GM23338 (cell line): Measurements from ENCODE around the gene CCDC43. TPM values are rescaled to one million over a fixed set of nuclear protein-coding genes. Genes with fewer than 3 reads are reported as not detected.
"Not testable (repeated sequence)": the region's sequence is repeated elsewhere in the genome, so short reads cannot be mapped to it uniquely, and the experiment has no call there.

Source experiments
- ATAC-seq: fragments of 200-7000 bp; cut with Tn5 transposase; 3 replicates; pipeline ENCODE4 v1.9.1; 2020
- DNase-seq: peaks from one replicate; pipeline ENCODE4 v3.0.0-alpha.2; 2015; ENCODE audit warnings: low spot score
- H2AFZ ChIP-seq: fragments of 200-600 bp; sonication (generic); 2 replicates; pipeline ENCODE4 v1.8.0; 2016; ENCODE audit warnings: antibody characterized with exemption, mild to moderate bottlenecking, moderate library complexity
- H3F3A ChIP-seq: fragments of 200-600 bp; sonication (generic); replicated peaks from 2 replicates; pipeline ENCODE4 v1.8.0; 2017; ENCODE audit warnings: antibody characterized with exemption, mixed run types, low read depth
- H3K27ac ChIP-seq: fragments of 200-600 bp; sonication (generic); 2 replicates; pipeline ENCODE4 v1.6.1; 2016; ENCODE audit warnings: low read depth
- H3K27me3 ChIP-seq: fragments of 200-600 bp; sonication (generic); 2 replicates; pipeline ENCODE4 v1.8.0; 2016; ENCODE audit warnings: mild to moderate bottlenecking, mixed run types, moderate library complexity; ENCODE audit not compliant: insufficient read depth
- H3K36me3 ChIP-seq: fragments of 200-600 bp; sonication (generic); 2 replicates; pipeline ENCODE4 v1.8.0; 2016; ENCODE audit warnings: mild to moderate bottlenecking; ENCODE audit not compliant: insufficient read depth
- H3K4me1 ChIP-seq: fragments of 200-600 bp; sonication (generic); 2 replicates; pipeline ENCODE4 v1.8.0; 2016; ENCODE audit warnings: mild to moderate bottlenecking, moderate library complexity; ENCODE audit not compliant: insufficient read depth
- H3K4me2 ChIP-seq: fragments of 200-600 bp; sonication (generic); 2 replicates; pipeline ENCODE4 v1.7.1; 2017; ENCODE audit warnings: mixed run types
- H3K4me3 ChIP-seq: fragments of 200-600 bp; sonication (generic); 2 replicates; pipeline ENCODE4 v1.6.1; 2016; ENCODE audit warnings: mixed run types
- H3K79me2 ChIP-seq: fragments of 200-600 bp; sonication (generic); replicated peaks from 2 replicates; pipeline ENCODE4 v1.8.0; 2017; ENCODE audit warnings: mild to moderate bottlenecking; ENCODE audit not compliant: insufficient read depth
- H3K9me2 ChIP-seq: fragments of 200-600 bp; sonication (generic); 2 replicates; pipeline ENCODE4 v1.8.0; 2017; ENCODE audit not compliant: insufficient read depth
- H4K20me1 ChIP-seq: fragments of 200-600 bp; sonication (generic); replicated peaks from 2 replicates; pipeline ENCODE4 v1.8.0; 2017; ENCODE audit warnings: mild to moderate bottlenecking; ENCODE audit not compliant: insufficient read depth
- H3K27ac Mint-ChIP-seq: 2 replicates; pipeline ENCODE4 v1.8.0; 2020; ENCODE audit warnings: inconsistent platforms, mild to moderate bottlenecking, moderate library complexity, mixed read lengths
- H3K27me3 Mint-ChIP-seq: 3 replicates; pipeline ENCODE4 v1.8.0; 2022; ENCODE audit warnings: low read depth, mild to moderate bottlenecking, moderate library complexity, mixed read lengths, inconsistent platforms; ENCODE audit not compliant: insufficient read depth, poor library complexity
- H3K36me3 Mint-ChIP-seq: 3 replicates; pipeline ENCODE4 v1.8.0; 2021; ENCODE audit warnings: low read depth, mild to moderate bottlenecking, inconsistent platforms, moderate library complexity, mixed read lengths
- H3K4me1 Mint-ChIP-seq: 3 replicates; pipeline ENCODE4 v1.8.0; 2020; ENCODE audit warnings: mild to moderate bottlenecking, inconsistent platforms, mixed read lengths
- H3K4me3 Mint-ChIP-seq: 3 replicates; pipeline ENCODE4 v1.8.0; 2021; ENCODE audit warnings: moderate library complexity, mild to moderate bottlenecking, inconsistent platforms, mixed read lengths
- H3K9me3 Mint-ChIP-seq: 3 replicates; pipeline ENCODE4 v1.8.0; 2020; ENCODE audit warnings: moderate library complexity, mild to moderate bottlenecking, inconsistent platforms, mixed read lengths
- CREB1 ChIP-seq: fragments of 250-450 bp; sonication (Bioruptor Pico); IDR thresholded peaks from 2 replicates; pipeline ENCODE4 v1.5.0; 2020; ENCODE audit warnings: low read depth, mild to moderate bottlenecking, moderate library complexity
- EZH2phosphoT487 ChIP-seq: fragments of 200-600 bp; sonication (generic); IDR thresholded peaks from one replicate; pipeline ENCODE4 v1.8.1; 2018; ENCODE audit warnings: antibody characterized with exemption; ENCODE audit not compliant: unreplicated experiment
- JUNB ChIP-seq: IDR thresholded peaks from one replicate; pipeline ENCODE4 v1.6.1; 2016; ENCODE audit warnings: antibody characterized with exemption; ENCODE audit not compliant: unreplicated experiment
- POLR2AphosphoS5 ChIP-seq: IDR thresholded peaks from 2 replicates; pipeline ENCODE4 v1.6.1; 2016; ENCODE audit warnings: antibody characterized with exemption, low read depth
- STAT1 ChIP-seq: IDR thresholded peaks from one replicate; pipeline ENCODE4 v1.6.1; 2016; ENCODE audit warnings: antibody characterized with exemption; ENCODE audit not compliant: unreplicated experiment
- ZNF114 ChIP-seq: fragments of 250-450 bp; sonication (Bioruptor Pico); IDR thresholded peaks from 2 replicates; pipeline ENCODE4 v1.5.0; 2020; ENCODE audit warnings: mild to moderate bottlenecking, moderate library complexity
- ZNF331 ChIP-seq: fragments of 250-450 bp; sonication (Bioruptor Pico); IDR thresholded peaks from 2 replicates; pipeline ENCODE4 v1.5.0; 2020; ENCODE audit warnings: low read depth, mild to moderate bottlenecking, moderate library complexity
- polyA plus RNA-seq: library from polyadenylated mRNA; unstranded; fragments of >200 nt; fragmentation: Nextera tagmentation; extraction: Ambion mirVana; gene quantifications from 2 replicates; pipeline ENCODE4 v1.2.1, GENCODE V29; 2016
- total RNA-seq: library from RNA; depleted of rRNA; stranded (reverse); fragments of >200 nt; shearing (Covaris generic); gene quantifications from 2 replicates; pipeline ENCODE4 v1.2.3, GENCODE V29; 2014
- TF ChIP-seq, protein P1 (sequence below), 2 experiments: fragments of 200-600 bp in 1 of 2; sonication (generic) in 1 of 2; conservative IDR thresholded peaks; 2 replicates each; pipeline versions ENCODE4 v1.5.1 to v1.6.1; 2016 to 2017; ENCODE audit warnings: antibody characterized with exemption in 2 of 2, low read depth in 2 of 2, mild to moderate bottlenecking in 2 of 2, moderate library complexity in 1 of 2
- TF ChIP-seq, protein P2 (sequence below): IDR thresholded peaks from one replicate; pipeline ENCODE4 v1.6.1; 2018; ENCODE audit warnings: antibody characterized with exemption; ENCODE audit not compliant: unreplicated experiment

Gene CCDC43
- total and polyA plus RNA-seq, 2 experiments from 2014 or later, result 29.8 to 55.3 TPM

GRCh38 chr17:44683303-44683702 is 6.3 kb downstream of the CCDC43 start:
- peaks cover 30% of the 10 kb centered on the region; the same call in 2 of the 3 replicates for H3K36me3 Mint-ChIP-seq
- H3K79me2 ChIP-seq, result peaks cover 15% of the 10 kb centered on the region
- H3K27me3 ChIP-seq, DNase-seq, H3K4me2 ChIP-seq, H3K9me2 ChIP-seq, H3K9me3 Mint-ChIP-seq, H3K4me1 ChIP-seq, H4K20me1 ChIP-seq, H3F3A ChIP-seq, H2AFZ ChIP-seq, H3K27me3 Mint-ChIP-seq, H3K4me3 Mint-ChIP-seq, H3K27ac Mint-ChIP-seq, H3K4me1 Mint-ChIP-seq, ATAC-seq, H3K4me3 ChIP-seq, H3K27ac ChIP-seq: not testable (repeated sequence)
- H3K36me3 ChIP-seq, result peaks cover 16% of the 10 kb centered on the region

GRCh38 chr17:44677136-44677535 is 12.4 kb downstream of the CCDC43 start:
- H3K9me2 ChIP-seq, result no peaks in the 10 kb centered on the region
- no peak overlapping the region for H3K4me3 ChIP-seq
- no peaks in the 10 kb centered on the region for H3K4me1 ChIP-seq
- Mint-ChIP-seq H3K4me1 (no peaks in the 10 kb centered on the region), H3K9me3 (no peaks in the 10 kb centered on the region), H3K36me3 (peaks cover 17% of the 10 kb centered on the region; the same call in 2 of the 3 replicates), H3K27ac (no peak overlapping the region), H3K27me3 (no peaks in the 10 kb centered on the region), H3K4me3 (no peak overlapping the region)
- no peak overlapping the region for H3K4me2 ChIP-seq
- H3K36me3 ChIP-seq, result peaks cover 14% of the 10 kb centered on the region
- H3K27me3 ChIP-seq, result no peaks in the 10 kb centered on the region
- no peak for DNase-seq
- no peak overlapping the region for H2AFZ ChIP-seq
- H4K20me1 ChIP-seq, result 0 out of 2 replicates have a peak, but pooled peaks cover 4% of the 10 kb centered on the region
- TF ChIP-seq EZH2phosphoT487, result no peak
- no peak for TF ChIP-seq CREB1 (CRISPR knock-in tag)
- TF ChIP-seq, protein P1, sequence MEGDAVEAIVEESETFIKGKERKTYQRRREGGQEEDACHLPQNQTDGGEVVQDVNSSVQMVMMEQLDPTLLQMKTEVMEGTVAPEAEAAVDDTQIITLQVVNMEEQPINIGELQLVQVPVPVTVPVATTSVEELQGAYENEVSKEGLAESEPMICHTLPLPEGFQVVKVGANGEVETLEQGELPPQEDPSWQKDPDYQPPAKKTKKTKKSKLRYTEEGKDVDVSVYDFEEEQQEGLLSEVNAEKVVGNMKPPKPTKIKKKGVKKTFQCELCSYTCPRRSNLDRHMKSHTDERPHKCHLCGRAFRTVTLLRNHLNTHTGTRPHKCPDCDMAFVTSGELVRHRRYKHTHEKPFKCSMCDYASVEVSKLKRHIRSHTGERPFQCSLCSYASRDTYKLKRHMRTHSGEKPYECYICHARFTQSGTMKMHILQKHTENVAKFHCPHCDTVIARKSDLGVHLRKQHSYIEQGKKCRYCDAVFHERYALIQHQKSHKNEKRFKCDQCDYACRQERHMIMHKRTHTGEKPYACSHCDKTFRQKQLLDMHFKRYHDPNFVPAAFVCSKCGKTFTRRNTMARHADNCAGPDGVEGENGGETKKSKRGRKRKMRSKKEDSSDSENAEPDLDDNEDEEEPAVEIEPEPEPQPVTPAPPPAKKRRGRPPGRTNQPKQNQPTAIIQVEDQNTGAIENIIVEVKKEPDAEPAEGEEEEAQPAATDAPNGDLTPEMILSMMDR (conservative IDR thresholded peaks at IDR 0.05; ENCODE audit: low read depth in 2 of 2), result no peak
- no peak for TF ChIP-seq JUNB
- TF ChIP-seq STAT1, result no peak
- no peak for TF ChIP-seq ZNF114 (CRISPR knock-in tag)
- no peak for TF ChIP-seq POLR2AphosphoS5
- no peak for TF ChIP-seq ZNF331
- TF ChIP-seq, protein P2, sequence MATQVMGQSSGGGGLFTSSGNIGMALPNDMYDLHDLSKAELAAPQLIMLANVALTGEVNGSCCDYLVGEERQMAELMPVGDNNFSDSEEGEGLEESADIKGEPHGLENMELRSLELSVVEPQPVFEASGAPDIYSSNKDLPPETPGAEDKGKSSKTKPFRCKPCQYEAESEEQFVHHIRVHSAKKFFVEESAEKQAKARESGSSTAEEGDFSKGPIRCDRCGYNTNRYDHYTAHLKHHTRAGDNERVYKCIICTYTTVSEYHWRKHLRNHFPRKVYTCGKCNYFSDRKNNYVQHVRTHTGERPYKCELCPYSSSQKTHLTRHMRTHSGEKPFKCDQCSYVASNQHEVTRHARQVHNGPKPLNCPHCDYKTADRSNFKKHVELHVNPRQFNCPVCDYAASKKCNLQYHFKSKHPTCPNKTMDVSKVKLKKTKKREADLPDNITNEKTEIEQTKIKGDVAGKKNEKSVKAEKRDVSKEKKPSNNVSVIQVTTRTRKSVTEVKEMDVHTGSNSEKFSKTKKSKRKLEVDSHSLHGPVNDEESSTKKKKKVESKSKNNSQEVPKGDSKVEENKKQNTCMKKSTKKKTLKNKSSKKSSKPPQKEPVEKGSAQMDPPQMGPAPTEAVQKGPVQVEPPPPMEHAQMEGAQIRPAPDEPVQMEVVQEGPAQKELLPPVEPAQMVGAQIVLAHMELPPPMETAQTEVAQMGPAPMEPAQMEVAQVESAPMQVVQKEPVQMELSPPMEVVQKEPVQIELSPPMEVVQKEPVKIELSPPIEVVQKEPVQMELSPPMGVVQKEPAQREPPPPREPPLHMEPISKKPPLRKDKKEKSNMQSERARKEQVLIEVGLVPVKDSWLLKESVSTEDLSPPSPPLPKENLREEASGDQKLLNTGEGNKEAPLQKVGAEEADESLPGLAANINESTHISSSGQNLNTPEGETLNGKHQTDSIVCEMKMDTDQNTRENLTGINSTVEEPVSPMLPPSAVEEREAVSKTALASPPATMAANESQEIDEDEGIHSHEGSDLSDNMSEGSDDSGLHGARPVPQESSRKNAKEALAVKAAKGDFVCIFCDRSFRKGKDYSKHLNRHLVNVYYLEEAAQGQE, result no peak
- H3K79me2 ChIP-seq, result no peaks in the 10 kb centered on the region
- ATAC-seq, result no peak
- no peaks in the 10 kb centered on the region for H3F3A ChIP-seq
- no peak overlapping the region for H3K27ac ChIP-seq
